GM19193 (cell line): ENCODE measurements around the gene PTPN4.

ENCODE experiments used
- POLR2A ChIP-seq: IDR thresholded peaks from 4 replicates; pipeline ENCODE4 v1.6.1; 2011; ENCODE audit not compliant: insufficient read depth, insufficient read length; ENCODE audit errors: extremely low read depth

Gene PTPN4

GRCh38 chr2:119772128-119772527 is 12.4 kb downstream of the PTPN4 start:
- no peak for TF ChIP-seq POLR2A

GRCh38 chr2:119772767-119773166 is 13.0 kb downstream of the PTPN4 start:
- TF ChIP-seq POLR2A, result no peak

GRCh38 chr2:119774026-119774425 is 14.3 kb downstream of the PTPN4 start:
- no peak for TF ChIP-seq POLR2A

GRCh38 chr2:119775102-119775501 is 15.4 kb downstream of the PTPN4 start:
- no peak for TF ChIP-seq POLR2A

GRCh38 chr2:119782308-119783027 is 22.7 kb downstream of the PTPN4 start:
- TF ChIP-seq POLR2A, result no peak

DNA sequence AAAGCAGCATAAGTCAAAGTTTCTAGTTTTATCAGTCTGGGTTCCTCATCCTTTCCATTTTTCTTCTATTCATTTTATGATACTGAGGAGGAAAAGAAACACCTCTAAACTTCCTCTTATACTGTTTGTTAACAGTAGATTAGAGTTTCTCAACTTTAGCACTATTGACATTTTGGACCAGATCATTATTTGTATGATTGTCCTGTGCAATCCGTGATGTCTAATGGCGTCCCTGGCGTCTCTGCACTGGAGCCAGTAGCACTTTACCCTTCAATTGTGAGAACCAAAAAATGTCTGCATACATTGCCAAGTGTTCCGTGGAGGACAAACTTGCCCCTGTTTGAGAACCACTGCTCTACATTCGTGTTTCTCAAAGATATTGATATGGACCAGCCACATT is 25.2 kb downstream of the PTPN4 start:
- TF ChIP-seq POLR2A, result no peak

GRCh38 chr2:119786295-119786694 is 26.6 kb downstream of the PTPN4 start:
- no peak for TF ChIP-seq POLR2A

DNA sequence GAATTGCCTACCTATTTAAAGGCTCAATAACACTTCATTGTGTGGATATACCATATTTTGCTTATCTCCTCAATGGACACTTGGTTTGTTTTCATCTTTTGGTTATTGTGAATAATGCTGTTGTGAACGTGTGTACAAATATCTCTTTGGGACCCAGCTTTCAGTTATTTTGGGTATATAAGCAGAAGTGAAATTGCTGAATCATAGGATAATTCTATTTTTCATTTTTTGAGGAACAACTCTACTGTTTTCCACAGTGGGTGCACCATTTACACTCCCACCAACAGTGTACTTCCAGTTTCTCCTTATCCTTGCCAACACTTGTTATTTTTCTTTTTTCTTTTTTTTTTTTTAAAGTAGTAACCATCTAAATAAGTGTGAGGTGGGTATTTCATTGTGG is 29.0 kb downstream of the PTPN4 start:
- no peak for TF ChIP-seq POLR2A

GRCh38 chr2:119790466-119790865 is 30.7 kb downstream of the PTPN4 start:
- TF ChIP-seq POLR2A, result no peak

DNA sequence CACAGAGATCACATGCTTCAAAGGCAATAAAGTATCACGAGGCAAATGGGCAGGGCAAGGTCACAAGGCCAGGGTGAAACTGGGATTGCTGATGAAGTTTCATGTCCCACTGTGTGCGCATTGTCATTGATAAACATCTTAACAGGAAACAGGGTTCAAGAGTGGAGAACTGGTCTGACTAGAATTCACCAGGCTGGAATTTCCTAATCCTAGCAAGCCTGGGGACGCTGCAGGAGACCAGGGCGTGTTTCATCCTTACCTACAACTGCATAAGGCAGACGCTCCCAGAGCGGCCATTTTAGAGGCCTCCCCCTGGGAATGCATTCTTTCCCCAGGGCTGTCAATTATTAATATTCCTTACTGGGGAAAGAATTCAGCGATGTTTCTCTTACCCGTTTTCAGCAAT is 33.2 kb downstream of the PTPN4 start:
- no peak for TF ChIP-seq POLR2A

- no peak for TF ChIP-seq POLR2A
These were observed 34.5 kb downstream of the PTPN4 start for GRCh38 chr2:119794237-119794636.

DNA sequence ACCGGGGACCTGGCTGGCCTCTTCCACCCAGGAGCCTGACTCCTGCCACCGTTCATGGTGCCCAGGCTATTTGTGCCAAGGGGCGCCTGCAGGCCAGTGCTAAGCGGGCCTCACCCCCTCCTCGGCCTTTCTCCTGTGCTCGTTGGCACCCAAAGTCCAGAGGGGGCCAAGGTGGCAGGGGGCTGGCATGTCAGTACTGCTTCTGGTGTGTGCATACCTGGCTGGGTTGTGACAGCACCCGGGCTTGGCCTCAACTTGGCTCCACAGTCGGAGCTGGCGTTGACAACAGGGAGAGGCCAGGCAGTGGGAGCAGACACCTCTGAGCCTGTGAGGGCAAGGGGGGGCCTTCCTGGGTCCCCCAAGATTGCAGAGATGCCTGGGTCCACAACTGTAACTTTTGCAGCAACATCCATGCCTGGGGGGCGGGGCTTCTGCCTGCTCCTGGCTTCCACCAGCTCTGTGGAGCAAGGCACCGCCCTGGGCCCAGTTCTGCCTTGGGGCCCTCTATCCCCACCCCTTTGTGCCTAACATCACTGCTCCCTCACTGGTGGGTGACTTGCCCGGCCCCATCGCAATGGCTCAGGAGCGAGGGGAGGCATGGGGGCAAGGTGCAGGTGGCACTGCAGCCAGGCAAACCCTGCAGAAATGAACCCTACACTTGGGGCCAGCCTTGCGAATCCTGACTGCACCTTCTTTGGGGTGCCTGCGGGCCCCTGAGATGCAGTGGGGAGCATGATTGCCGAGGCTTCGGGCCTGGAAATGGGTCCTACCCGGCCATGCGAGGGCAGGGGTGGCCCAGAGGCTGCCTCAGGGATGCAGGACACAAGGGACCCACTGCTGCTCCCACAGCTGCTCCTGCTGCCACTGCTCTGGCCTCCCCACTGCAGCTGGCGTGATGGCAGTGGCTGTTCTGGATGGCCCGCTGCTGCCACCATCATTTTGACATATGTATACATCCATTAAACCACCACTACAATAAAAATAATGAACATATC is 35.9 kb downstream of the PTPN4 start:
- no peak for TF ChIP-seq POLR2A

DNA sequence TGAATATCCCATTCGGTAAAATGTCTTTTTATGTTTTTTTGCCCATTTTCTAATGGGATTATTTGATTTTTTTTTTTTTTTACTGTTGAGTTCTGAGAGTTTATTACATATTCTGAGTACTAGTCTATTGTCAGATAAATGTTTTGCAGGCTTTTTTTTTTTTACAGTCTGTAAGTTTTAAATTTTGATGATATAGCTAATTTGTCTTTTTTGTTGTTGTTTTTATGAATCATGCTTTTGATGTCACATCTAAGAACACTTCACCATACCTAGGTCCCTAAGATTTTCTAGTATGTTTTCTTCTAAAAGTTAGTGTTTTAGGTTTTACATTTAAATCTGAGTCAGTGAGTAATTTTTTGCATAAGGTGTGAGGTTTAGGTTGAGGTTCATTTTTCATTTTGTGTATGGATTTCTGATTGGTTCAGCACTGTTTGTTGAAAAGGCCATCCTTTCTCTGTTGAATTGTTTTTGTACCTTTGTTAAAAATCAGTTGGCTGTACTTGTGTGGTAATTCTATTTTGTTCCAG is 40.7 kb downstream of the PTPN4 start:
- TF ChIP-seq POLR2A, result no peak

GRCh38 chr2:119801040-119801439 is 41.3 kb downstream of the PTPN4 start:
- TF ChIP-seq POLR2A, result no peak

- no peak for TF ChIP-seq POLR2A
These were observed 43.4 kb downstream of the PTPN4 start for GRCh38 chr2:119803101-119803500.
